A549 (cell line): Measurements from ENCODE around the gene HOXB1.

ENCODE experiments used
- CTCF ChIP-seq: fragments of >200 bp; sonication (Bioruptor Twin); formaldehyde crosslinking; IDR thresholded peaks from 3 replicates; pipeline ENCODE4 v1.5.1; 2016
- MAX ChIP-seq: IDR thresholded peaks from 2 replicates; pipeline ENCODE4 v1.6.1; 2012
- RARB ChIP-seq: fragments of 250-450 bp; sonication (Bioruptor Pico); IDR thresholded peaks from 2 replicates; pipeline ENCODE4 v1.8.0; 2021; ENCODE audit warnings: mild to moderate bottlenecking, moderate library complexity
- TF ChIP-seq, protein P1 (sequence below): fragments of 450-650 bp; IDR thresholded peaks from 2 replicates; pipeline ENCODE4 v1.6.1; 2014; ENCODE audit warnings: antibody characterized with exemption

- TF ChIP-seq CTCF (no peak), RARB (CRISPR knock-in tag) (no peak), MAX (no peak)
- TF ChIP-seq, protein P1, sequence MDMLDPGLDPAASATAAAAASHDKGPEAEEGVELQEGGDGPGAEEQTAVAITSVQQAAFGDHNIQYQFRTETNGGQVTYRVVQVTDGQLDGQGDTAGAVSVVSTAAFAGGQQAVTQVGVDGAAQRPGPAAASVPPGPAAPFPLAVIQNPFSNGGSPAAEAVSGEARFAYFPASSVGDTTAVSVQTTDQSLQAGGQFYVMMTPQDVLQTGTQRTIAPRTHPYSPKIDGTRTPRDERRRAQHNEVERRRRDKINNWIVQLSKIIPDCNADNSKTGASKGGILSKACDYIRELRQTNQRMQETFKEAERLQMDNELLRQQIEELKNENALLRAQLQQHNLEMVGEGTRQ: no peak
Measured at GRCh38 chr17:48568499-48569239, 37.9 kb upstream of the HOXB1 start.
